Measurements from ENCODE around the gene NPTN. TPM values are rescaled to one million over a fixed set of nuclear protein-coding genes. Genes with fewer than 3 reads are reported as not detected.

The NPTN gene
- total and polyA plus RNA-seq, 2 donors (not counting 1 experiment from before 2014, with no cell fraction given): 152 to 372 TPM

- Histone ChIP-seq H3K79me2 (ENCODE audit: control insufficient read depth, insufficient read depth, low read length) (no peaks in the 10 kb centered on the region), H2AFZ (ENCODE audit: low read length) (no peak overlapping the region), H3K4me3 (replicated peaks in 1 of 4; ENCODE audit: control extremely low read depth in 1 of 4, insufficient read depth in 1 of 4, low read depth in 3 of 4, low read length in 4 of 4) (no peak overlapping the region), H3K4me2 (ENCODE audit: extremely low read depth, insufficient read depth, low read length) (no peak overlapping the region), H3K9me3 (ENCODE audit: control insufficient read depth, insufficient read depth, low read depth, low read length) (no peaks in the 10 kb centered on the region), H4K20me1 (ENCODE audit: control insufficient read depth, extremely low read depth, insufficient read depth, low read length) (no peaks in the 10 kb centered on the region), H3K9ac (ENCODE audit: insufficient read depth, low read length) (no peak overlapping the region), H3K27ac (ENCODE audit: insufficient read depth, low read length) (no peak overlapping the region), H3K4me1 (ENCODE audit: control insufficient read depth, extremely low read depth, insufficient read depth, low read length) (no peaks in the 10 kb centered on the region), H3K36me3 (ENCODE audit: control insufficient read depth, insufficient read depth, low read length) (no peaks in the 10 kb centered on the region), H3K27me3 (ENCODE audit: control insufficient read depth, insufficient read depth, low read length) (no peaks in the 10 kb centered on the region)
- TF ChIP-seq CTCF (conservative IDR thresholded peaks at IDR 0.05 in 1 of 2, IDR thresholded peaks at IDR 0.05 in 1 of 2; ENCODE audit: low read depth in 1 of 2, low read length in 2 of 2) (no peak), EZH2 (IDR thresholded peaks at IDR 0.05; ENCODE audit: low read length, missing control alignments) (no peak)
- DNase-seq (ENCODE audit: low read depth in 2 of 2): no peak
These were observed 117.7 kb downstream of the NPTN start for GRCh38 chr15:73515527-73515926.

Other genes starting within 250 kb of the NPTN start
- not detected in 2 replicates for gene REC114, start 190.2 kb downstream of the NPTN start, total RNA-seq
- gene REC114, start 190.2 kb downstream of the NPTN start, polyA plus RNA-seq: not detected in 2 replicates
- 65.7 and 88.5 TPM in 2 replicates for gene CD276, start 51.0 kb upstream of the NPTN start, total RNA-seq
- 103 and 108 TPM in 2 replicates for gene CD276, start 51.0 kb upstream of the NPTN start, polyA plus RNA-seq
- 1.2 and 1.3 TPM in 2 replicates for gene INSYN1, start 120.0 kb upstream of the NPTN start, total RNA-seq
- 0.37 and 0.51 TPM in 2 replicates for gene INSYN1, start 120.0 kb upstream of the NPTN start, polyA plus RNA-seq
- gene TBC1D21, start 240.2 kb upstream of the NPTN start, total RNA-seq: not detected in 2 replicates
- gene TBC1D21, start 240.2 kb upstream of the NPTN start, polyA plus RNA-seq: not detected in 2 replicates